HEK293T (cell line): ENCODE results near the gene AOAH.

Experiments
- CTCF ChIA-PET: fragments of 350-600 bp; formaldehyde crosslinking; extraction: SDS; loops from one replicate; lab custom pipeline; 2021; ENCODE audit warnings: antibody characterized with exemption, inconsistent platforms; lab: Yijun Ruan, JAX
- POLR2A ChIA-PET: fragments of 350-600 bp; formaldehyde crosslinking; extraction: SDS; loops from one replicate; lab custom pipeline; 2020; ENCODE audit warnings: antibody characterized with exemption, inconsistent platforms; lab: Yijun Ruan, JAX
- DNase-seq: peaks from one replicate; pipeline ENCODE4 v3.0.0; 2012; ENCODE audit warnings: mixed read lengths; ENCODE audit errors: extremely low spot score
- ARNT ChIP-seq: fragments of 450-650 bp; IDR thresholded peaks from 2 replicates; pipeline ENCODE4 v1.6.1; 2017; ENCODE audit warnings: mild to moderate bottlenecking
- BHLHE40 ChIP-seq: fragments of 450-650 bp; IDR thresholded peaks from 2 replicates; pipeline ENCODE4 v1.6.1; 2016; ENCODE audit warnings: mild to moderate bottlenecking, moderate library complexity, borderline replicate concordance
- CTBP1 ChIP-seq: fragments of 450-650 bp; IDR thresholded peaks from 2 replicates; pipeline ENCODE4 v1.6.1; 2016; ENCODE audit warnings: borderline replicate concordance
- ELF4 ChIP-seq: fragments of 450-650 bp; IDR thresholded peaks from 2 replicates; pipeline ENCODE4 v1.6.1; 2017; ENCODE audit warnings: antibody characterized with exemption
- FOXA1 ChIP-seq: fragments of 450-650 bp; IDR thresholded peaks from 2 replicates; pipeline ENCODE4 v1.6.1; 2016; ENCODE audit warnings: mild to moderate bottlenecking
- FOXK2 ChIP-seq: fragments of 450-650 bp; IDR thresholded peaks from 2 replicates; pipeline ENCODE4 v1.6.1; 2016; ENCODE audit warnings: mild to moderate bottlenecking
- FOXM1 ChIP-seq: fragments of 450-650 bp; IDR thresholded peaks from 2 replicates; pipeline ENCODE4 v1.6.1; 2017; ENCODE audit warnings: mild to moderate bottlenecking, borderline replicate concordance
- HDGF ChIP-seq: fragments of 450-650 bp; IDR thresholded peaks from 2 replicates; pipeline ENCODE4 v1.6.1; 2017; ENCODE audit warnings: antibody characterized with exemption, borderline replicate concordance
- L3MBTL2 ChIP-seq: fragments of 450-650 bp; conservative IDR thresholded peaks from 2 replicates; pipeline ENCODE4 v1.6.1; 2016; ENCODE audit warnings: mild to moderate bottlenecking
- LEF1 ChIP-seq: fragments of 450-650 bp; IDR thresholded peaks from 2 replicates; pipeline ENCODE4 v1.6.1; 2017; ENCODE audit warnings: mild to moderate bottlenecking, borderline replicate concordance
- NFRKB ChIP-seq: fragments of 450-650 bp; IDR thresholded peaks from 2 replicates; pipeline ENCODE4 v1.6.1; 2016; ENCODE audit warnings: mild to moderate bottlenecking, moderate library complexity
- SP1 ChIP-seq: fragments of 450-650 bp; IDR thresholded peaks from 2 replicates; pipeline ENCODE4 v1.6.1; 2017
- SUZ12 ChIP-seq: fragments of 450-650 bp; IDR thresholded peaks from 2 replicates; pipeline ENCODE4 v1.6.1; 2016; ENCODE audit warnings: mild to moderate bottlenecking
- TARDBP ChIP-seq: fragments of 450-650 bp; IDR thresholded peaks from 2 replicates; pipeline ENCODE4 v1.6.1; 2016
- ZNF384 ChIP-seq: fragments of 450-650 bp; IDR thresholded peaks from 2 replicates; pipeline ENCODE4 v1.6.1; 2016
- TF ChIP-seq, protein P1 (sequence below): fragments of 450-650 bp; IDR thresholded peaks from 2 replicates; pipeline ENCODE4 v1.6.1; 2016

Gene AOAH

DNA sequence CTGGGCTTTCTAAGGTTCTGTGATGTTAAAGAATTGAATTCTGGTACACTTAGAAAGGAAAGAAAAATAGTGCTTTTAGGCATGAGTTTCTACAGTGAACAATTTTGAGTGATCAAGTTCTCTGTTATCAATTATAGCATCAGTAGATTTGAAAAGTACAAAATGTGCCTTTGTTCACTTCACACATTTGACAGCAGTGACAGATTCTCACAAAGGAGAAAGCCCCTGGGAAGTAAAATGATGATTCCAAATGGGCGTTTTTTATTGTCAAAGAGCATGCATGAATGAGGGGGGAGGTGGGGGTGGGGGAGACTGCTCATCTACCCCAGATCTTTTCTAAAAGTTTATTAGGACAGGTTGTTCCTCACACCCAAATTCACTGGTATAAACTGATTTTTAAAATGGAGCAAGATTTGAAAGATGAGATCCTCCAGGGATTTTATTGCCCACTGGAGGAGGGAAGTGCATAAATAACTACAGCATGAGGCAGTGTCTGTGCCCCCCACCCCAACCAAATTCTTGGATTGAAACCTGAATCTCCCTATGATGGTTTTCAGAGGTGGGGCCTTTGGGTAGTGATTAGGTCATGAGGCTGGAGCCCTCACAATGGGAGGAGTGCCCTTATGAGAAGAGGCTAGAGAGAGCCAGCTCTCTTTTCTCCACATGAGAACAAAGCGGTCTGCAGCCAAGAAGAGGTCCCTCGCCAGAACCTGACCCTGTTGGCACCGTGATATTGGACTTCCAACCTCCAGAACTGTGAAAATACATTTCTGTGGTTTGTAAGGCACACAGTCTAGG, 79.5 kb downstream of the AOAH start:
- POLR2A ChIA-PET: interaction anchor here (0.9 to 1.4 kb wide), 4 partner anchors 9 to 26 kb away, joined by 3 to 4 read pairs (median 3); no protein-coding TSS in a partner anchor
- CTCF ChIA-PET: no interaction called here
- TF ChIP-seq TARDBP (no peak), FOXA1 (no peak), NFRKB (no peak), L3MBTL2 (no peak), ARNT (no peak), LEF1 (no peak)
- TF ChIP-seq, protein P1, sequence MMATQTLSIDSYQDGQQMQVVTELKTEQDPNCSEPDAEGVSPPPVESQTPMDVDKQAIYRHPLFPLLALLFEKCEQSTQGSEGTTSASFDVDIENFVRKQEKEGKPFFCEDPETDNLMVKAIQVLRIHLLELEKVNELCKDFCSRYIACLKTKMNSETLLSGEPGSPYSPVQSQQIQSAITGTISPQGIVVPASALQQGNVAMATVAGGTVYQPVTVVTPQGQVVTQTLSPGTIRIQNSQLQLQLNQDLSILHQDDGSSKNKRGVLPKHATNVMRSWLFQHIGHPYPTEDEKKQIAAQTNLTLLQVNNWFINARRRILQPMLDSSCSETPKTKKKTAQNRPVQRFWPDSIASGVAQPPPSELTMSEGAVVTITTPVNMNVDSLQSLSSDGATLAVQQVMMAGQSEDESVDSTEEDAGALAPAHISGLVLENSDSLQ: peak; percentile 19; the same call in 1 of the 2 replicates
- DNase-seq: no peak

DNA sequence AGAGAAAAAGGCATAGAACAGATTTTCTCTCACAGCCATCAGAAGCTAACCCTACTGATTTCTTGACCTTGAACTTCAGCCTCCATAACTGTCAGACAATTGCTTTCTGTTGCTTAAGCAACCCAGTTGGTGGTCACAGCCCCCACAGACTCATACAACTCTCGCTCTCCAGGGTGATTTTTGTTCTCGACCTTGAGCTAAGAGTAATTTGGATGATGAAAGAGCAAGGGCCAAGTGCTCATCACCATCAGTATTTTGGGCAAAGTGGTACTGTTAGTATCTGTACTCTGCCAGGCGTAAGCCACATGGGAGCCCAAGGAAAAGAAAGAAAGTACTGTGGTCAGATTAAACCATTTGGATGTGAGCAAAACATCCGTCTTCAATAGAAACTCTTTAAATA, 81.9 kb downstream of the AOAH start:
- no peak for DNase-seq
- ChIA-PET POLR2A (no interaction called here), CTCF (no interaction called here)
- TF ChIP-seq FOXM1: no peak

DNA sequence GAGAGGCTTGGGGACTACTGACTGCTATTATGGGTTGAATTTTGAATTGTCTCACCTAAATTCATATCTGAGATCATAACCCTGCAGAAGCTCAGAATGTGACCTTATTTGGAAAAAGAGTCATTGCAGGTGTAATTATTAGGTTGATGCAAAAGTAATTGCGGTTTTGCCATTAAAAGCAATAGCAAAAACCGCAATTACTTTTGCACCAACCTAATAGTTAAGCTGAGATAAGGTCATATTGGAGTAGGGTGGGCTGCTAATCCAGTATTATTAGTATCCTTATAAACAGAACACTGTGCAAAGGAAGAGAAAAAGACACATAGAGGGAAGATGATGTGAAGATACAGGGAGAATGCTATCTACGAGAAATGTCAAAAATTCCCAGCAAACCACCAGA, 82.3 kb downstream of the AOAH start:
- TF ChIP-seq ELF4 (peak; percentile 36; the same call in 1 of the 2 replicates), TARDBP (no peak), L3MBTL2 (no peak), HDGF (no peak)
- CTCF ChIA-PET: no interaction called here
- POLR2A ChIA-PET: no interaction called here
- DNase-seq: no peak

DNA sequence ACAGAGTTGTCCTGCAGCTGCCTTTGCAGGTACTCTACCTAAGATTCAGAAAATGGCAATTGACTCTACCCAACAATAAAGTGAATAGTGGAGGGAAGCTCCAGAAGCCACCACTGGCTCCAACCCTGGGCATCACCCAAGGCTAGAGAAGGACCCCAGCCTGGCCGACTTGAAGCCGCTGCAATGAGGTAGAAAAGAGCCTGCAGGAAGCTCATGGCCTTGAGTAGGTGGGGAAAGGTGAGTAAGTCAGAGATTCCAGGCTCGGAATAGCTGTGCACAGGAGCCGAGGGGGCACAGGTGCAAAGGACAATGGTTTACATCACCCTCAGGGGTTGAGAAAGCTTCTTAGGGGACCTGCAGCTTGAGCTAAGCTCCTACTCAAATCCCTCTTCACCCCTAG, 83.6 kb downstream of the AOAH start:
- ChIA-PET CTCF (no interaction called here), POLR2A (no interaction called here)
- TF ChIP-seq TARDBP: no peak
- no peak for TF ChIP-seq SP1
- TF ChIP-seq BHLHE40: no peak
- TF ChIP-seq SUZ12: no peak
- TF ChIP-seq, protein P1: no peak
- no peak for TF ChIP-seq CTBP1
- no peak for TF ChIP-seq FOXA1
- TF ChIP-seq ELF4: no peak
- no peak for TF ChIP-seq L3MBTL2
- TF ChIP-seq ZNF384: no peak
- TF ChIP-seq ARNT: no peak
- no peak for TF ChIP-seq FOXK2
- TF ChIP-seq NFRKB: no peak
- DNase-seq: no peak

DNA sequence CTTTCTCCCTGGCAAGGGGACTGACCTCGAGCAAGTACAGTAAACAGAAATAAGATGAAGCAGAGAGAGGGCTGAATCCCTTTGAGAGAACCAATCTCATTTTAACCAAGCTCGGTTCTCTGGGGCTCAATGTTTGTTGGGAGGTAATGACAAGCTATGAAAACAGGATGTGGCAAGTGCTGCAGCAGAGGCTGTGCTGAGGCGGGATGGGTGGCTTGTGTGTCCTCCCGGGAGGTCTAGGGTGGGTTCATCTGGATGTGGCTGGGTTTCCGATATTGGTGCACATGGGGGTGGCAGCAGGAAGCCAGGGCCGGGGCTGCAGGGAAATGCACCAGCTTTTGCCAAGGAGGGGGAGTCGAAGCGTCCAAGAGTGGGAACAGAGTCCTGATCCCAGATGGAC, 84.5 kb downstream of the AOAH start:
- DNase-seq: no peak
- TF ChIP-seq FOXA1 (no peak), HDGF (no peak), NFRKB (no peak), L3MBTL2 (no peak), BHLHE40 (no peak), FOXM1 (no peak), FOXK2 (no peak), ELF4 (no peak)
- TF ChIP-seq, protein P1: no peak
- CTCF ChIA-PET: no interaction called here
- POLR2A ChIA-PET: no interaction called here

DNA sequence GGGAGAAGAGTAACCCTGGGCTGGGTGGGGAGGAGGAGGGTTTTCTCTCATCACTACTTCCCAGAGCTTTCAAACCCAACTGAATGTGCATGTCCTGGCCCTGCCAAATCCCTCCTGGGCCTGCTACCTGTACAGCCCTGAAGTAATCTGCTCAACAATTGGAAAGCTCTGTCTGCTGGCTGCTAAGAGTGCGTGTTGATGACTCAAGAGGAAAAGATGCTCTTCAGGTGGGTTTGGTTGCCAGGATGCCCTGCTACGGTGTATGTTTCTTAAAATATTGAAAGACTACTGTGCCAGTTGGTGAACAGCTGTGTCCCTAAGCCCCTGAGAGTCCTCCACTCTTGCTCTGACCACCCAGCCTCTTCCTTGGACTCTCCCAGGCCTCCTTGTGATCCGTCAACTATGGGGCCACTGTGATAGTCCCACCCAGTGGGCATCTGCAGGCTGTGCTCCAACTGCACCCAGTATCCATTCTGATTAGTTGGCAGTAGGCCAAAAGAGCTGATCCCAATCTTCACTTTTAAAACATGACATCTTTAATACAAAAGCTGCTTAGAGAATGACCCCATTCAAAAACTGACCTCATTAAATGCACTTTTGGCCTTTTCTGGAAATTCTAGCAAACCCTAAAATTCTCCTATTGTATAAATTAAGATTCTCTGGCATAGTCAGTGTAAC, 85.6 kb downstream of the AOAH start:
- no peak for DNase-seq
- ChIA-PET POLR2A (no interaction called here), CTCF (interaction anchor here (0.7 to 1.1 kb wide), 4 partner anchors 11 to 119 kb away, joined by 3 read pairs; no protein-coding TSS in a partner anchor)
- TF ChIP-seq ZNF384 (no peak), ARNT (no peak), SP1 (no peak), FOXK2 (no peak), FOXM1 (no peak), NFRKB (no peak), SUZ12 (no peak)

DNA sequence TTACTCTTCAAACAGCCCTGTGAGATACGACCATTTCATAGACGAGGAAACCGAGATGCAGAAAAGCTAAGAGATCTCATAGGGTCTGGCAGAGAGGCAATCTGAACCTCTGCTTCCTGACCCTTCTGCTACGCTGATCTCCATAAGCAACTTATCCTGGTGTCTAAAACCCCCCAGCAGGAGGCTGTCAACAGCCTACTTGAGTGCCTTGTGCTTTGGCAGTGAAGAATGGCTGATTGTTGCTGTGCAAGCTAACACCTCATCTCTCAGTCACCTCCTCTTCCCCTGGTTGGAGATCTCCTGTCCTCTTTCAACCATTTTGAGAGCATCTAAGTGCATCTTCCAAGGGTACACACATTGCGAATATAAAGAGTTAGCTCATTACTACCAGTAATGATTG, 86.2 kb downstream of the AOAH start:
- peak; percentile 59 for DNase-seq
- ChIA-PET POLR2A (no interaction called here), CTCF (interaction anchor here (0.7 to 1.1 kb wide), 4 partner anchors 10 to 119 kb away, joined by 3 read pairs; no protein-coding TSS in a partner anchor)
- TF ChIP-seq CTBP1 (peak; percentile 65), BHLHE40 (no peak)
- TF ChIP-seq, protein P1: peak; percentile 94
